ENCODE measurements around the gene GOSR2.

GOSR2 gene

GRCh38 chr17:46881015-46881414 lies 41.9 kb upstream of the GOSR2 start:
- no peak overlapping the region for H3K27ac ChIP-seq
- no peak overlapping the region for H3K9ac ChIP-seq
- TF ChIP-seq, protein P1, sequence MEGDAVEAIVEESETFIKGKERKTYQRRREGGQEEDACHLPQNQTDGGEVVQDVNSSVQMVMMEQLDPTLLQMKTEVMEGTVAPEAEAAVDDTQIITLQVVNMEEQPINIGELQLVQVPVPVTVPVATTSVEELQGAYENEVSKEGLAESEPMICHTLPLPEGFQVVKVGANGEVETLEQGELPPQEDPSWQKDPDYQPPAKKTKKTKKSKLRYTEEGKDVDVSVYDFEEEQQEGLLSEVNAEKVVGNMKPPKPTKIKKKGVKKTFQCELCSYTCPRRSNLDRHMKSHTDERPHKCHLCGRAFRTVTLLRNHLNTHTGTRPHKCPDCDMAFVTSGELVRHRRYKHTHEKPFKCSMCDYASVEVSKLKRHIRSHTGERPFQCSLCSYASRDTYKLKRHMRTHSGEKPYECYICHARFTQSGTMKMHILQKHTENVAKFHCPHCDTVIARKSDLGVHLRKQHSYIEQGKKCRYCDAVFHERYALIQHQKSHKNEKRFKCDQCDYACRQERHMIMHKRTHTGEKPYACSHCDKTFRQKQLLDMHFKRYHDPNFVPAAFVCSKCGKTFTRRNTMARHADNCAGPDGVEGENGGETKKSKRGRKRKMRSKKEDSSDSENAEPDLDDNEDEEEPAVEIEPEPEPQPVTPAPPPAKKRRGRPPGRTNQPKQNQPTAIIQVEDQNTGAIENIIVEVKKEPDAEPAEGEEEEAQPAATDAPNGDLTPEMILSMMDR (IDR thresholded peaks at IDR 0.05): no peak
- peaks cover 4% of the 10 kb centered on the region for H3K4me1 ChIP-seq
- no peak overlapping the region for H2AFZ ChIP-seq
- H3K9me3 ChIP-seq (ENCODE audit: control insufficient read depth, low read length): no peaks in the 10 kb centered on the region
- no peaks in the 10 kb centered on the region for H3K36me3 ChIP-seq (ENCODE audit: control insufficient read depth, insufficient read depth, low read length)
- H3K4me3 ChIP-seq (ENCODE audit: low read depth, low read length): no peak overlapping the region
- H3K27me3 ChIP-seq (ENCODE audit: control insufficient read depth, insufficient read depth, low read length): no peaks in the 10 kb centered on the region
- no peaks in the 10 kb centered on the region for H3K79me2 ChIP-seq
- no peak overlapping the region for H3K4me2 ChIP-seq (ENCODE audit: low read length)

GRCh38 chr17:46882666-46883065 lies 40.3 kb upstream of the GOSR2 start:
- Histone ChIP-seq H3K79me2 (no peaks in the 10 kb centered on the region), H3K9ac (no peak overlapping the region), H3K4me1 (no peaks in the 10 kb centered on the region), H3K36me3 (ENCODE audit: control insufficient read depth, insufficient read depth, low read length) (no peaks in the 10 kb centered on the region), H2AFZ (no peak overlapping the region), H3K27ac (no peak overlapping the region), H3K4me2 (ENCODE audit: low read length) (no peak overlapping the region), H3K4me3 (ENCODE audit: low read depth, low read length) (no peak overlapping the region), H3K9me3 (ENCODE audit: control insufficient read depth, low read length) (no peaks in the 10 kb centered on the region), H3K27me3 (ENCODE audit: control insufficient read depth, insufficient read depth, low read length) (no peaks in the 10 kb centered on the region)
- TF ChIP-seq, protein P1 (IDR thresholded peaks at IDR 0.05): no peak

GRCh38 chr17:46883871-46884520 lies 39.0 kb upstream of the GOSR2 start:
- H3K27me3 ChIP-seq (ENCODE audit: control insufficient read depth, insufficient read depth, low read length): no peaks in the 10 kb centered on the region
- H3K79me2 ChIP-seq: no peaks in the 10 kb centered on the region
- no peak overlapping the region for H3K27ac ChIP-seq
- no peak overlapping the region for H3K4me2 ChIP-seq (ENCODE audit: low read length)
- no peaks in the 10 kb centered on the region for H3K4me1 ChIP-seq
- H3K36me3 ChIP-seq (ENCODE audit: control insufficient read depth, insufficient read depth, low read length): no peaks in the 10 kb centered on the region
- H3K4me3 ChIP-seq (ENCODE audit: low read depth, low read length): no peak overlapping the region
- H2AFZ ChIP-seq: peak overlapping the region; percentile 33
- TF ChIP-seq, protein P1 (IDR thresholded peaks at IDR 0.05): no peak
- H3K9me3 ChIP-seq (ENCODE audit: control insufficient read depth, low read length): no peaks in the 10 kb centered on the region
- no peak overlapping the region for H3K9ac ChIP-seq

GRCh38 chr17:46884552-46884951 lies 38.4 kb upstream of the GOSR2 start:
- Histone ChIP-seq H3K27me3 (ENCODE audit: control insufficient read depth, insufficient read depth, low read length) (no peaks in the 10 kb centered on the region), H3K4me2 (ENCODE audit: low read length) (no peak overlapping the region), H3K9ac (no peak overlapping the region), H3K36me3 (ENCODE audit: control insufficient read depth, insufficient read depth, low read length) (no peaks in the 10 kb centered on the region), H3K4me1 (no peaks in the 10 kb centered on the region), H2AFZ (no peak overlapping the region), H3K4me3 (ENCODE audit: low read depth, low read length) (no peak overlapping the region), H3K79me2 (no peaks in the 10 kb centered on the region), H3K9me3 (ENCODE audit: control insufficient read depth, low read length) (no peaks in the 10 kb centered on the region), H3K27ac (no peak overlapping the region)
- TF ChIP-seq, protein P1 (IDR thresholded peaks at IDR 0.05): no peak
